ENCODE results near the gene HIVEP3.

DNA sequence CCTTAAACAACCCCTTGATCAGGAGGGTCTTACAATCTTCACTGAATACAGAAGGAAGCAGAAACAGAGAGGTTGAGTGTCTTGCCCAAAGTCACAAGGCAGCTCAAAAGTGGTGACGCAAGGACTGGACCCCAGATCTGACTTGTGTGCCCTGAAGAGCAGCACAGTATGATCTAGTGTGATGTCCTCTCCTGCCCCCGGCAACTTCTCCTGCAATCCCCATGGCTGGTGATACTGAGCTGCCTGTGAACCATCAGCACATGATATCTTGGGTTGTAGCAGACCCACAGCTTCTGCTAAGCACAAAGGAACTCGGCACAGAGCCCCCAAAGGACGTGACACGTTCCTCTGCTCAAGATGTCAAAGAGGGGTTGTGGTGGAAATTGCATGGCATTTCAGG is 383.0 kb downstream of the HIVEP3 start:
- TF ChIP-seq, protein P1, sequence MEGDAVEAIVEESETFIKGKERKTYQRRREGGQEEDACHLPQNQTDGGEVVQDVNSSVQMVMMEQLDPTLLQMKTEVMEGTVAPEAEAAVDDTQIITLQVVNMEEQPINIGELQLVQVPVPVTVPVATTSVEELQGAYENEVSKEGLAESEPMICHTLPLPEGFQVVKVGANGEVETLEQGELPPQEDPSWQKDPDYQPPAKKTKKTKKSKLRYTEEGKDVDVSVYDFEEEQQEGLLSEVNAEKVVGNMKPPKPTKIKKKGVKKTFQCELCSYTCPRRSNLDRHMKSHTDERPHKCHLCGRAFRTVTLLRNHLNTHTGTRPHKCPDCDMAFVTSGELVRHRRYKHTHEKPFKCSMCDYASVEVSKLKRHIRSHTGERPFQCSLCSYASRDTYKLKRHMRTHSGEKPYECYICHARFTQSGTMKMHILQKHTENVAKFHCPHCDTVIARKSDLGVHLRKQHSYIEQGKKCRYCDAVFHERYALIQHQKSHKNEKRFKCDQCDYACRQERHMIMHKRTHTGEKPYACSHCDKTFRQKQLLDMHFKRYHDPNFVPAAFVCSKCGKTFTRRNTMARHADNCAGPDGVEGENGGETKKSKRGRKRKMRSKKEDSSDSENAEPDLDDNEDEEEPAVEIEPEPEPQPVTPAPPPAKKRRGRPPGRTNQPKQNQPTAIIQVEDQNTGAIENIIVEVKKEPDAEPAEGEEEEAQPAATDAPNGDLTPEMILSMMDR (IDR thresholded peaks at IDR 0.05), result no peak
- no peak for TF ChIP-seq POLR2A (IDR thresholded peaks at IDR 0.05)

All from right lobe of liver (tissue), 4 donors.